Kidney epithelial cell (primary cell): ENCODE measurements around the gene OPCML. TPM values are rescaled to one million over a fixed set of nuclear protein-coding genes. Genes with fewer than 3 reads are reported as not detected.

ENCODE experiments used
- DNase-seq: peaks from one replicate; pipeline ENCODE4 v3.0.0-alpha.2; 2010; ENCODE audit warnings: low read depth
- H3K27me3 ChIP-seq: 2 replicates; pipeline ENCODE4 v1.6.0; 2011; ENCODE audit warnings: low read length; ENCODE audit not compliant: control insufficient read depth, insufficient read depth
- H3K36me3 ChIP-seq: 2 replicates; pipeline ENCODE4 v1.5.1; 2011; ENCODE audit warnings: low read length; ENCODE audit not compliant: control insufficient read depth, insufficient read depth
- H3K4me3 ChIP-seq: 2 replicates; pipeline ENCODE4 v1.5.1; 2011; ENCODE audit warnings: low read depth, mild to moderate bottlenecking, control low read depth, low read length
- total RNA-seq: library from RNA; depleted of rRNA; stranded (reverse); fragments of >200 nt; gene quantifications from 2 replicates; pipeline ENCODE4 v1.2.3, GENCODE V29; 2015
- TF ChIP-seq, protein P1 (sequence below): IDR thresholded peaks from 2 replicates; pipeline ENCODE4 v1.5.1; 2011; ENCODE audit warnings: mild to moderate bottlenecking, moderate library complexity, low read length, control low read depth, inconsistent platforms; ENCODE audit not compliant: insufficient read depth, poor library complexity, severe bottlenecking

Gene OPCML
- total RNA-seq, 1 donor from 2014 or later = under 0.01 TPM

DNA sequence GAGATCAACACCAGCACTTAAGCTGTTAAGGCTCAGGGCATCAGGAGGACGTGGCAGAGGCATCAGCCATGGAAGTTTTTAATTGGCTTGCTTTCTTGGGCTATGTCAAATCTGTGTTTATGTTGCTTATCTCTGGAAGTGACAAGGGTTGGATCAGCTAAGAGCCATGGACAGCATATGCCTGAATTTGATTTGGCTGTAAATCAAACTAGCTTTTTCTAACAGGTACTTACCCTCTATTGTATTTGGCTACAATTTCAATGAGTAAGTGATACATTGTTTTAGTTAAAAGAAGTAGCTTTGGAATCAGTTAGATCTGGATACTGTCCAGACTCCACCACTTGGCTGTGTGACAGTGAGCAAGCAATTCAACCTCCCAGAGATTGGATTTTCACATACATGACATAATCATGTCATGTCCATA lies 936.6 kb downstream of the OPCML start:
- Histone ChIP-seq H3K4me3 (no peak overlapping the region), H3K27me3 (no peaks in the 10 kb centered on the region), H3K36me3 (no peaks in the 10 kb centered on the region)
- no peak for DNase-seq
- TF ChIP-seq, protein P1, sequence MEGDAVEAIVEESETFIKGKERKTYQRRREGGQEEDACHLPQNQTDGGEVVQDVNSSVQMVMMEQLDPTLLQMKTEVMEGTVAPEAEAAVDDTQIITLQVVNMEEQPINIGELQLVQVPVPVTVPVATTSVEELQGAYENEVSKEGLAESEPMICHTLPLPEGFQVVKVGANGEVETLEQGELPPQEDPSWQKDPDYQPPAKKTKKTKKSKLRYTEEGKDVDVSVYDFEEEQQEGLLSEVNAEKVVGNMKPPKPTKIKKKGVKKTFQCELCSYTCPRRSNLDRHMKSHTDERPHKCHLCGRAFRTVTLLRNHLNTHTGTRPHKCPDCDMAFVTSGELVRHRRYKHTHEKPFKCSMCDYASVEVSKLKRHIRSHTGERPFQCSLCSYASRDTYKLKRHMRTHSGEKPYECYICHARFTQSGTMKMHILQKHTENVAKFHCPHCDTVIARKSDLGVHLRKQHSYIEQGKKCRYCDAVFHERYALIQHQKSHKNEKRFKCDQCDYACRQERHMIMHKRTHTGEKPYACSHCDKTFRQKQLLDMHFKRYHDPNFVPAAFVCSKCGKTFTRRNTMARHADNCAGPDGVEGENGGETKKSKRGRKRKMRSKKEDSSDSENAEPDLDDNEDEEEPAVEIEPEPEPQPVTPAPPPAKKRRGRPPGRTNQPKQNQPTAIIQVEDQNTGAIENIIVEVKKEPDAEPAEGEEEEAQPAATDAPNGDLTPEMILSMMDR = no peak

DNA sequence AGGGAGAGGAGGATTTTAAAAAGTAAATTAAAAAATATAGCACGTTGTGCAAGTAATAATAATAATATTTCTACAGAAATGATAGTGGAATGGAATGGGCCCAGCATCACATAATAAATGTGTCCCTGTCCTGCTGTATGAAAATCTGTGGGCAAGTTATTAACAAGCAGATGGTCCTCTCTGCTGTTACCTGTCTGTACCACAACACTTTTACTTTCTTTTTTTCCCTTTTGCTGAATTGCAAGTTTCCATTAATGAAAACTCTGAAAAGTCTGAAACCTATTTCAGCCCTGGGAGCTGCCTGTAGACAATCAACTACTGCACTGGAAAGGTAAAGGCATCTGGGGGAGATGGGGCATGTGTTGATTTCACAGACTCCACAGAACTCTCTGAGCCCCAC lies 937.1 kb downstream of the OPCML start:
- DNase-seq = no peak
- Histone ChIP-seq H3K36me3 (no peaks in the 10 kb centered on the region), H3K27me3 (no peaks in the 10 kb centered on the region), H3K4me3 (no peak overlapping the region)
- TF ChIP-seq, protein P1 = no peak

DNA sequence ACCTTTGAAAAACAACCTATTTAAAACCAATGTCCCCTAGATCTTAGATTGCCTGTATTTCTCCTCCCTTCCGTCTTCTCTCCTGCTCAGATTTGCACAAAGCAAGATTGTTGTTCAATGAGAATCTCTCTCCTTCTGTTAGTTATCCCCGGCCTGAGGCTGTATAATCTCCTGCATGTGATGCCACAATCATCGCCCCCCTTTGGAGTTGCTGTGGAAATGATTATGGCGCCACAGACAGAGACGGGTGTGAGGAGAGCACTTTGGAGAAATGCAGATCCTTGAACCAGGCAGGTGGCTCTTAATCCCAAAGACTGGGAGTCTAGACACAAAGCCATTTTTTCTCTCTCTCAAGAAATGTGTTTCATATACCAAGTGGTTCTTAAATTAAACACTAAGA lies 941.3 kb downstream of the OPCML start:
- TF ChIP-seq, protein P1 = no peak
- DNase-seq = no peak
- H3K4me3 ChIP-seq = no peak overlapping the region
- H3K27me3 ChIP-seq = no peaks in the 10 kb centered on the region
- H3K36me3 ChIP-seq = no peaks in the 10 kb centered on the region

DNA sequence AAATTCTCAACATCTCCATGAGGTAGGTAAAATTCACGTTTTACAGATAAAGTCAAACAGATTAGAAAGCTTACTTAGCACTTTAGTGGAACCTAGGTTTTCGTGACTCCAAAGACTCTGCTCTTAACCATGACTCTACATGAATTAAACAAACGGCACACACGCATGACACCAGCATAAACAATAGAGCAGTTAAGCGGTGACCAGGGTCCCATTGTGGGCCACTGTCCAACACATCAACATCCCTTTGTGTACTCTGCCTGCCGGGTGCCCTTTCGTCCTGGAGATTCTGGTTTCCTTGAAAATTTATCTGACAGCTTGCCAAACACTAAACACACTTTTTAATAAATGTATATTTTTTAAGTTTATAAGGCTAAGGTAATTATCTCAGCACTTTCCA lies 941.7 kb downstream of the OPCML start:
- TF ChIP-seq, protein P1 = no peak
- H3K36me3 ChIP-seq = no peaks in the 10 kb centered on the region
- no peak for DNase-seq

DNA sequence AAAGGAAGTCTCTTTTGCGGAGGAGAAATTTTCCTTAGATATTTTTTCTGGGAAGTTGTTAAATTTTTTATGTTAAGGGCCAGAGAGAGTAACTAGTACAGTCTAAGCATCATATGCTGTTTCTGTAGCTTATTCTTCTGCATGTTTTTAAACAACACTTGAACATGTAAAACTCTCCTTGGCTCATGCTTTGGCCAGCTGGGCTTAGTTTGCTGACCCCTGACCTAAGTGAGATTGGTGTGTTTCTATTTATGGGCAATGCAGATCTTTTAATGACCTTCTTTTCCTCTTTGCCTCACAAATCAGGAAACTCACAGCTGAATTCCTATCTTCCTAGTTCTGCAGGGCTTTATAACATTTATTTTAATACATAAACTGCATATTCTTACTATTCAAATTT lies 942.5 kb downstream of the OPCML start:
- no peaks in the 10 kb centered on the region for H3K36me3 ChIP-seq
- H3K27me3 ChIP-seq = no peaks in the 10 kb centered on the region
- TF ChIP-seq, protein P1 = no peak
- no peak overlapping the region for H3K4me3 ChIP-seq
- DNase-seq = no peak

More for the DNA sequence above, 941.7 kb downstream of the OPCML start:
- Histone ChIP-seq H3K4me3 (no peak overlapping the region), H3K27me3 (no peaks in the 10 kb centered on the region)

DNA sequence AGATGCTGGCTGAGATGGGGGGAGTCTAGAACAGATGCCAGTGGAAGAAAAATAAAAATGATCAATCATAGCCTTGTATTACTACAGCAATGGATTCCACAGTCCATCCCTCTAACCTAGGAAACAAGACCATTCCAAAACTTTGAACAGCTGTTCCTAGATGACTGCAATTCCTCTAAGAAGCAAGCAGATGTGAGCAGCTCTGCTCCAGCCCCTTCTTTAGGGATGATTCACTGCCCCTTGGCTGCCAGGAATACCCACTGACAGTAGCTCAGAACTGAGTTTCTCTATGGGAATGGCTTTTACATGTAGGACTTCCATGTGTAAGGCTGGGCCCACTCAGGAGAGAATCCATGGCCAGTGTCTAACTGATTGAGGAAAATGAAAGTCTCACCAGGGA lies 943.9 kb downstream of the OPCML start:
- TF ChIP-seq, protein P1 = no peak
- no peak overlapping the region for H3K4me3 ChIP-seq
- DNase-seq = no peak
- no peaks in the 10 kb centered on the region for H3K27me3 ChIP-seq
- H3K36me3 ChIP-seq = no peaks in the 10 kb centered on the region
